Liver (tissue), 3 donors: ENCODE results near the gene FCGR3A.
"Not testable (repeated sequence)": the region's sequence is repeated elsewhere in the genome, so short reads cannot be mapped to it uniquely, and the experiment has no call there.

Experiments
- CTCF ChIP-seq: fragments of 150-350 bp; IDR thresholded peaks from 2 replicates; pipeline ENCODE4 v1.5.1; 2017; ENCODE audit warnings: improper control_type of control experiment, low read depth, low read length; ENCODE audit not compliant: missing input control
- SP1 ChIP-seq: IDR thresholded peaks from 2 replicates; pipeline ENCODE4 v1.6.1; 2018; ENCODE audit warnings: antibody characterized with exemption, mild to moderate bottlenecking
- YY1 ChIP-seq: IDR thresholded peaks from 2 replicates; pipeline ENCODE4 v1.6.1; 2016; ENCODE audit warnings: antibody characterized with exemption, mild to moderate bottlenecking
- donor health status: healthy.
- donor health status: healthy.

DNA sequence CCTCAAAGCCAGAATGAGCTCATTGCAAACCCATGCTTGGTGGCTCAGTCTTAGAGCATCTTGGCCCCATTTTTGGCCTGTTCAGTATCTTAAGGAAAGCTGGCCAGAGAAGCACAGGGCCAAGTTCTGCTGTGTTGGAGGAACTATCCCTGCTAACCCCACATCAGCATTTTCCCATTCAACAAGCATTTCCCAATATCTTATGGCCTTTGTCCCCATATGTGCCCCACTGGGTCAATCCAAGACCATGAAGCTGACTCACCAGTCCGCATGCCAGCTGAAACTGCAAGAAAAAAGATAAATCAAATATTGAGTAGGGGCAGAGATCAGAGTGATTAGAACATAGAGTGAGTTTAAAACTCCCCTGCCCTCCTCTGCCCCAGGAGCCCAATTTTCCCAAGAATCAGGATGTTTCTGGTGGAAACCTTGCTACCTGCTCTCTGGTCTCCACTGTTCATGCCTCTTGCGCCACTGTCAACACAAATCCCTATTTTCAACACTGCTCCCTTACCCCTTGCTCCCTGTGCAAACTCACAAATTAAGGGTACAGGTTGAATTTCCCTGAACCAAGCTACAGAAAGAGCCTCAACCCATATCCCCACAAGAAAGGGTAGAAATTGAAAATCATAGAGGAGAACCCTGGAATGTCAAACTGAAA is 740 bp downstream of the FCGR3A start:
- TF ChIP-seq CTCF, YY1: not testable (repeated sequence)
- peak; percentile 57 for TF ChIP-seq SP1
